Cardiac fibroblast (primary cell): ENCODE data around the gene CPNE8.

Experiments used
- DNase-seq, 2 donors: peaks; one replicate each; pipeline versions ENCODE4 v3.0.0 to v3.0.0-alpha.2; 2010; ENCODE audit warnings: low read depth in 2 of 2
- H3K4me3 ChIP-seq, 2 donors: replicated peaks in 1 of 2; 1 replicate in 1 of 2; 2 replicates in 1 of 2; pipeline ENCODE4 v1.5.1; 2011; ENCODE audit warnings: low read depth in 2 of 2, low read length in 2 of 2, mild to moderate bottlenecking in 2 of 2, moderate library complexity in 1 of 2
- CTCF ChIP-seq: IDR thresholded peaks from one replicate; pipeline ENCODE4 v1.5.1; 2011; ENCODE audit warnings: low read depth, mild to moderate bottlenecking, low read length, inconsistent platforms

CPNE8 gene

GRCh38 chr12:38639625-38640024 lies 265.8 kb downstream of the CPNE8 start:
- no peak for TF ChIP-seq CTCF
- no peak overlapping the region for H3K4me3 ChIP-seq
- no peak for DNase-seq

- no peak overlapping the region for H3K4me3 ChIP-seq
- DNase-seq = no peak
- TF ChIP-seq CTCF = no peak
These were observed 267.0 kb downstream of the CPNE8 start for GRCh38 chr12:38638401-38638800.

- no peak overlapping the region for H3K4me3 ChIP-seq
- no peak for DNase-seq
- no peak for TF ChIP-seq CTCF
These were observed 271.9 kb downstream of the CPNE8 start for GRCh38 chr12:38633511-38633910.

- no peak for DNase-seq
- H3K4me3 ChIP-seq = no peak overlapping the region
- no peak for TF ChIP-seq CTCF
These were observed 276.3 kb downstream of the CPNE8 start for GRCh38 chr12:38629064-38629463.

GRCh38 chr12:38628288-38628687 lies 277.1 kb downstream of the CPNE8 start:
- DNase-seq = no peak
- H3K4me3 ChIP-seq = no peak overlapping the region
- no peak for TF ChIP-seq CTCF

- H3K4me3 ChIP-seq = no peak overlapping the region
- TF ChIP-seq CTCF = no peak
- no peak for DNase-seq
These were observed 280.1 kb downstream of the CPNE8 start for GRCh38 chr12:38625306-38625705.

- no peak for TF ChIP-seq CTCF
- no peak overlapping the region for H3K4me3 ChIP-seq
These were observed 291.2 kb downstream of the CPNE8 start for GRCh38 chr12:38614171-38614570.

More at GRCh38 chr12:38614171-38614570, 291.2 kb downstream of the CPNE8 start:
- DNase-seq = no peak
